Gastrocnemius medialis (tissue), 4 donors: ENCODE results near the gene SRGAP2B.
"Not testable (repeated sequence)": the region's sequence is repeated elsewhere in the genome, so short reads cannot be mapped to it uniquely, and the experiment has no call there.

Experiments used
- CTCF ChIP-seq, 5 experiments: fragments of 450-650 bp in 3 of 5; fragments of 200-600 bp in 2 of 5; sonication (generic) in 2 of 5; IDR thresholded peaks in 4 of 5; conservative IDR thresholded peaks in 1 of 5; 1 replicate in 4 of 5; 2 replicates in 1 of 5; pipeline ENCODE4 v1.5.1; 2016 to 2019; ENCODE audit warnings: antibody characterized with exemption in 5 of 5, mild to moderate bottlenecking in 3 of 5, moderate library complexity in 3 of 5
- POLR2A ChIP-seq, 2 donors: fragments of 450-650 bp; IDR thresholded peaks; one replicate each; pipeline ENCODE4 v1.6.1; 2017; ENCODE audit warnings: antibody characterized with exemption in 2 of 2, mild to moderate bottlenecking in 2 of 2, moderate library complexity in 2 of 2

DNA sequence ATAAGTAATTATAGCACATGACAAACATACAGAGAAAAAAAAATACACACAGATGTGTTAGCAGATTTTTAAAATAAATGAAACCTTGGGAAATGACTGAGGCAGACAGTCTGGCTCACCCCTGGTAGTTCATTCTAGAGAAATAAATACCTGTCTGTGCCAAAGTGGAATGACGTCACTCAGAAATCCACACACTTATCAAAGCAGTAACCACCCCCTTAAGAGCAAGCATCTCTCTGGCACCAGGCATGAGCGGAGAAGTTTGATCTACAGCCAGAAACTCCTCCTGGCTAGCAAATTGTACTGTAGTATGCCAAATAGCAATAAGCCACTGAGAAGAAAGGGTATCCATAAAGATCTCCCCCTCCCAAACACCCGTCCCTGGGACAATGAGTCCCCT, 131.6 kb downstream of the SRGAP2B start:
- TF ChIP-seq CTCF (IDR thresholded peaks at IDR 0.05 in 4 of 5, conservative IDR thresholded peaks at IDR 0.05 in 1 of 5); POLR2A (IDR thresholded peaks at IDR 0.05): not testable (repeated sequence)
